ENCODE data around the gene TEX12. TPM values are rescaled to one million over a fixed set of nuclear protein-coding genes. Genes with fewer than 3 reads are reported as not detected.
"Not testable (repeated sequence)": the region's sequence is repeated elsewhere in the genome, so short reads cannot be mapped to it uniquely, and the experiment has no call there.

Gene TEX12
- total RNA-seq, 1 donor from 2014 or later = not detected

DNA sequence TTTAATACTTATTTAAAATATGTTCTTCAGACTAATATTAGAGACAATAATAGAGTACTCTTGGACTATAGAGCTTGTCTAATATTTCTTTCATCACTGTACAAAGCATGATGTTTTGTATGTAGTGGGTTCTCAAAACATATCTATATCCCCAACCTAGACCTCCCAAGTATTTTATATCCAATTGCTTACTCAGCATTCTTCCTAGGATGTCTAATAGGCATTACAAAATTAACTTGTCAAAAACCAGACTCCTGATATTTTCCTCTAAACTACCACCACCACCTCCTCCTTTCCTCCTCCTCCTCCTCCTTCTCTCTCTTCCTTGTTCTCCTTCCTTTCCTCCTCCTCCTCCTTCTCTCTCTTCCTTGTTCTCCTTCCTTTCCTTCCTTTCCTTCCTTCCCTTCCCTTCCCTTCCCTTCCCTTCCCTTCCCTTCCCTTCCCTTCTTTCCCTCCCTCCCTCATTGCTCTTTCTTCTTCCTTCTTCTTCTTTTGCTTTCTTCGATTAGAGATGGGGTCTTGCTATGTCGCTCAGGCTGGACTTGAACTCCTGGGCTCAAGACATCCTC lies 29.4 kb downstream of the TEX12 start:
- H3K27me3 ChIP-seq = no peaks in the 10 kb centered on the region
- TF ChIP-seq, protein P1, sequence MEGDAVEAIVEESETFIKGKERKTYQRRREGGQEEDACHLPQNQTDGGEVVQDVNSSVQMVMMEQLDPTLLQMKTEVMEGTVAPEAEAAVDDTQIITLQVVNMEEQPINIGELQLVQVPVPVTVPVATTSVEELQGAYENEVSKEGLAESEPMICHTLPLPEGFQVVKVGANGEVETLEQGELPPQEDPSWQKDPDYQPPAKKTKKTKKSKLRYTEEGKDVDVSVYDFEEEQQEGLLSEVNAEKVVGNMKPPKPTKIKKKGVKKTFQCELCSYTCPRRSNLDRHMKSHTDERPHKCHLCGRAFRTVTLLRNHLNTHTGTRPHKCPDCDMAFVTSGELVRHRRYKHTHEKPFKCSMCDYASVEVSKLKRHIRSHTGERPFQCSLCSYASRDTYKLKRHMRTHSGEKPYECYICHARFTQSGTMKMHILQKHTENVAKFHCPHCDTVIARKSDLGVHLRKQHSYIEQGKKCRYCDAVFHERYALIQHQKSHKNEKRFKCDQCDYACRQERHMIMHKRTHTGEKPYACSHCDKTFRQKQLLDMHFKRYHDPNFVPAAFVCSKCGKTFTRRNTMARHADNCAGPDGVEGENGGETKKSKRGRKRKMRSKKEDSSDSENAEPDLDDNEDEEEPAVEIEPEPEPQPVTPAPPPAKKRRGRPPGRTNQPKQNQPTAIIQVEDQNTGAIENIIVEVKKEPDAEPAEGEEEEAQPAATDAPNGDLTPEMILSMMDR (IDR thresholded peaks at IDR 0.05) = no peak
- TF ChIP-seq POLR2AphosphoS5 (IDR thresholded peaks at IDR 0.05; ENCODE audit: insufficient read depth in 1 of 2, low read depth in 1 of 2) = no peak
- TF ChIP-seq POLR2A (IDR thresholded peaks at IDR 0.05) = no peak
- no peak overlapping the region for H3K27ac ChIP-seq
- H3K4me3 ChIP-seq = no peak overlapping the region
- no peaks in the 10 kb centered on the region for H3K9me3 ChIP-seq
- intact Hi-C loops (cut with DNase I) = no loop called here
- peaks cover 6% of the 10 kb centered on the region for H3K4me1 ChIP-seq
- H3K36me3 ChIP-seq = no peaks in the 10 kb centered on the region
- no peak for DNase-seq (ENCODE audit: extremely low spot score in 2 of 2)

DNA sequence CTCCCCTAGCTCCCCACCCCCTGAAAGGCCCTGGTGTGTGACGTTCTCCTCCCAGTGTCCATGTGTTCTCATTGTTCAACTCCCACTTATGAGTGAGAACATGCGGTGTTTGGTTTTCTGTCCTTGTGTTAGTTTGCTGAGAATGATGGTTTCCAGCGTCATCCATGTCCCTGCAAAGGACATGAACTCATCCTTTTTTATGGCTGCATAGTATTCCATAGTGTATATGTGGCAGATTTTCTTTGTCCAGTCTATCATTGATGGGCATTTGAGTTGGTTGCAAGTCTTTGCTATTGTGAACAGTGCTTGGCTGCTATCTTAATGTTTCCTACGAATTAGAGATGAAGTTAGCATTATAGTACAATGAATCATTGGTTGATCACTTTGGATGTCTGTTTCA lies 31.9 kb downstream of the TEX12 start:
- H3K27ac ChIP-seq; H3K27me3 ChIP-seq; DNase-seq (ENCODE audit: extremely low spot score in 2 of 2); H3K4me3 ChIP-seq; H3K9me3 ChIP-seq; H3K4me1 ChIP-seq; intact Hi-C loops (cut with DNase I); H3K36me3 ChIP-seq: not testable (repeated sequence)

DNA sequence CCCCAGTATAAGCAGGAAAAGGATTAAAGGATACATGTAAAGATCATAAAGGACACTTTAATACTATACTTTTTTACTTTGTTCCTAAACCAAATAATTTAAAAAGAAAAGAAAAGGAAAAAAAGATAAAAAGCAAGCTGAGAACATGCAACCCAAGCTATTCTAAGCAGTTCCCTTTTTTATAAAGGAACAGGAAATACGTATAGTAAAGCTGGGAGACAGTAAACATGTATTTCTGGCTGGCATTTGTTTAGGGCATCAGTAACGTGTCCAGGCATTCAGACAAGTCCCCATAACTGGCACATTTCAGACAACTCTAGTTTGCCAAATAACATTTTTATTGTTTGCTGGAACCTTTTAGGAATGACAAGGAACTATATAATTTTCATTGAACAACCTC lies 33.1 kb downstream of the TEX12 start:
- Histone ChIP-seq H3K27me3 (no peaks in the 10 kb centered on the region), H3K4me1 (peaks cover 6% of the 10 kb centered on the region), H3K4me3 (no peak overlapping the region), H3K27ac (no peak overlapping the region), H3K9me3 (no peaks in the 10 kb centered on the region), H3K36me3 (no peaks in the 10 kb centered on the region)
- DNase-seq (ENCODE audit: extremely low spot score in 2 of 2) = no peak
- TF ChIP-seq POLR2A (IDR thresholded peaks at IDR 0.05) (no peak), POLR2AphosphoS5 (IDR thresholded peaks at IDR 0.05; ENCODE audit: insufficient read depth in 1 of 2, low read depth in 1 of 2) (no peak)
- TF ChIP-seq, protein P1 (IDR thresholded peaks at IDR 0.05) = no peak
- intact Hi-C loops (cut with DNase I) = no loop called here

DNA sequence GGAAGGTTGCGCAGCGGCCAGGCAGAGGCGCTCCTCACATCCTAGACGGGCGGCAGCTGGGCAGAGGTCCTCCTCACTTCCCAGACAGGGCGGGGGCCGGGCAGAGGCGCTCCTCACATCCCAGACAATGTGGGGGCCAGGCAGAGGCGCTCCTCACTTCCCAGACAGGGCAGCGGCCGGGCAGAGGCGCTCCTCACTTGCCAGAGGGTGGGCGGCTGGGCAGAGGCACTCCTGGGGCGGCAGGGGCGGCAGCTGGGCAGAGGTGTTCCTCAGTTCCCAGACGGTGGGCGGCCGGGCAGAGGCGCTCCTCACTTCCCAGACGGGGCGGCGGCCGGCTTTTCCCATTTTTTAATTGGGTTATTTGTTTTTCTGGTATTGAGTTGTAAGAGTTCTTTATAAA lies 38.9 kb downstream of the TEX12 start:
- Histone ChIP-seq H3K4me3 (no peak overlapping the region), H3K4me1 (no peaks in the 10 kb centered on the region), H3K27me3 (no peaks in the 10 kb centered on the region), H3K27ac (no peak overlapping the region), H3K9me3 (no peaks in the 10 kb centered on the region), H3K36me3 (no peaks in the 10 kb centered on the region)
- TF ChIP-seq POLR2AphosphoS5 (IDR thresholded peaks at IDR 0.05; ENCODE audit: insufficient read depth in 1 of 2, low read depth in 1 of 2) = no peak
- TF ChIP-seq POLR2A (IDR thresholded peaks at IDR 0.05) = no peak
- TF ChIP-seq, protein P1 (IDR thresholded peaks at IDR 0.05) = no peak
- no peak for DNase-seq (ENCODE audit: extremely low spot score in 2 of 2)
- intact Hi-C loops (cut with DNase I) = no loop called here

DNA sequence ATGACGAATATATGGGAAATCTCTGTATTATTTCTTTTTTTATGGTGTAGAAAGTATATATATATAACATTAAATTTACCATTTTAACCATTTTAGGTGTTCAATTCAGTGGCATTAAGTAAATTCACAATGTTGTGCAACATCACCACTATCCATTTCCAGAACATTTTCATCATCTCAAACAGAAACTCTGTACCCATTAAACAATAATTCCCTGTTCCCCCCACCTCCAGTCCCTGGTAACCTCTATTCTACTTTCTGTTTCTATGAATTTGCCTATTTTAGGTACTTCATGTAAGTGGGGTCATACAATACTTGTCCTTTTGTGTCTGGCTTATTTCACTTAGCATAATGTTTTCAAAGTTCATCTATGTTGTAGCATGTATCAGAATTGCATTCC lies 43.7 kb downstream of the TEX12 start:
- Histone ChIP-seq H3K36me3 (no peaks in the 10 kb centered on the region), H3K9me3 (no peaks in the 10 kb centered on the region), H3K27me3 (no peaks in the 10 kb centered on the region), H3K27ac (no peak overlapping the region), H3K4me3 (no peak overlapping the region), H3K4me1 (no peaks in the 10 kb centered on the region)
- no peak for DNase-seq (ENCODE audit: extremely low spot score in 2 of 2)
- intact Hi-C loops (cut with DNase I) = no loop called here
- TF ChIP-seq, protein P1 (IDR thresholded peaks at IDR 0.05) = no peak
- no peak for TF ChIP-seq POLR2A (IDR thresholded peaks at IDR 0.05)
- no peak for TF ChIP-seq POLR2AphosphoS5 (IDR thresholded peaks at IDR 0.05; ENCODE audit: insufficient read depth in 1 of 2, low read depth in 1 of 2)

Measured in vagina (tissue), 2 donors.